Measurements from ENCODE around the gene PCDH15.

- TF ChIP-seq CTCF (conservative IDR thresholded peaks at IDR 0.05; ENCODE audit: low read length) (no peak), EZH2phosphoT487 (IDR thresholded peaks at IDR 0.05; ENCODE audit: borderline replicate concordance, low read depth, low read length) (no peak)
Measured at GRCh38 chr10:54396031-54396430, 405.0 kb downstream of the PCDH15 start.

Measured in OCI-LY7 (cell line).